ENCODE measurements around the gene CYTH1. TPM values are rescaled to one million over a fixed set of nuclear protein-coding genes. Genes with fewer than 3 reads are reported as not detected.

CYTH1 gene
- total RNA-seq, 1 experiment from 2014 or later = 34.3 TPM

GRCh38 chr17:78818932-78819331 is 36.9 kb upstream of the CYTH1 start:
- Histone ChIP-seq H3K36me3 (ENCODE audit: control insufficient read depth in 1 of 2, insufficient read depth in 2 of 2, low read length in 2 of 2) (peaks cover 74 to 91% of the 10 kb centered on the region in 2 experiments), H4K20me1 (ENCODE audit: insufficient read depth) (0 out of 2 replicates have a peak, but pooled peaks cover 4% of the 10 kb centered on the region), H3K27me3 (ENCODE audit: insufficient read depth, low read length) (no peaks in the 10 kb centered on the region), H3K9me2 (ENCODE audit: insufficient read depth) (no peaks in the 10 kb centered on the region), H2AFZ (ENCODE audit: low read depth, low read length, poor library complexity, severe bottlenecking) (no peak overlapping the region), H3K27ac (ENCODE audit: low read depth, low read length) (no peak overlapping the region), H3K4me2 (ENCODE audit: low read length) (no peak overlapping the region), H3K4me1 (ENCODE audit: control insufficient read depth in 1 of 2, insufficient read depth in 2 of 2, low read length in 2 of 2) (no peaks in the 10 kb centered on the region), H3K4me3 (replicated peaks in 1 of 2; ENCODE audit: low read depth in 1 of 2, low read length in 2 of 2) (no peak overlapping the region), H3K9ac (ENCODE audit: low read length) (no peak overlapping the region), H3K79me2 (ENCODE audit: insufficient read depth, low read length) (peaks cover 55% of the 10 kb centered on the region), H3K9me3 (ENCODE audit: control insufficient read depth in 1 of 2, insufficient read depth in 1 of 2, low read depth in 1 of 2, low read length in 2 of 2) (no peaks in the 10 kb centered on the region)
- BruUV-seq (replicated peaks) = no TSS peak
- TF ChIP-seq EGR1 (IDR thresholded peaks at IDR 0.05; ENCODE audit: low read depth) = no peak
- no peak for TF ChIP-seq YY1 (IDR thresholded peaks at IDR 0.05; ENCODE audit: extremely low read depth, insufficient replicate concordance, low read depth, low read length)
- TF ChIP-seq EZH2phosphoT487 (IDR thresholded peaks at IDR 0.05; ENCODE audit: borderline replicate concordance) = no peak
- no peak for TF ChIP-seq SIN3A (IDR thresholded peaks at IDR 0.05; ENCODE audit: low read depth)
- no peak for DNase-seq (ENCODE audit: low read depth, low spot score)
- intact Hi-C loops (cut with micrococcal nuclease) = no loop called here
- no peak for ATAC-seq
- ChIA-PET POLR2A (no interaction called here), RAD21 (ENCODE audit: low non-redundant PET in 1 of 2, low total read pairs in 2 of 2, uncharacterized antibody in 2 of 2, unreplicated experiment in 2 of 2) (no interaction called here), CTCF (no interaction called here)

GRCh38 chr17:78818152-78818846 is 36.2 kb upstream of the CYTH1 start:
- RAD21 ChIA-PET (ENCODE audit: low non-redundant PET in 1 of 2, low total read pairs in 2 of 2, uncharacterized antibody in 2 of 2, unreplicated experiment in 2 of 2) = no interaction called here
- H3K9ac ChIP-seq (ENCODE audit: low read length) = no peak overlapping the region
- H3K36me3 ChIP-seq (ENCODE audit: control insufficient read depth in 1 of 2, insufficient read depth in 2 of 2, low read length in 2 of 2) = peaks cover 76 to 91% of the 10 kb centered on the region in 2 experiments

More at GRCh38 chr17:78818152-78818846, 36.2 kb upstream of the CYTH1 start:
- H3K9me2 ChIP-seq (ENCODE audit: insufficient read depth) = no peaks in the 10 kb centered on the region
- H4K20me1 ChIP-seq (ENCODE audit: insufficient read depth) = 0 out of 2 replicates have a peak, but pooled peaks cover 8% of the 10 kb centered on the region
- ChIA-PET POLR2A (no interaction called here), CTCF (no interaction called here)
- H2AFZ ChIP-seq (ENCODE audit: low read depth, low read length, poor library complexity, severe bottlenecking) = no peak overlapping the region
- H3K79me2 ChIP-seq (ENCODE audit: insufficient read depth, low read length) = peaks cover 54% of the 10 kb centered on the region
- intact Hi-C loops (cut with micrococcal nuclease) = no loop called here
- no TSS peak for BruUV-seq (replicated peaks)
- H3K4me3 ChIP-seq (replicated peaks in 1 of 2; ENCODE audit: low read depth in 1 of 2, low read length in 2 of 2) = no peak overlapping the region
- no peak for TF ChIP-seq CTCF (IDR thresholded peaks at IDR 0.05 in 2 of 3, conservative IDR thresholded peaks at IDR 0.05 in 1 of 3; ENCODE audit: borderline replicate concordance in 1 of 3, insufficient read depth in 1 of 3, low read depth in 2 of 3, low read length in 2 of 3)
- TF ChIP-seq SRF (IDR thresholded peaks at IDR 0.05; ENCODE audit: low read depth) = no peak
- no peak for TF ChIP-seq EGR1 (IDR thresholded peaks at IDR 0.05; ENCODE audit: low read depth)
- no peak for TF ChIP-seq ATF3 (IDR thresholded peaks at IDR 0.05)
- no peak for TF ChIP-seq ELF1 (IDR thresholded peaks at IDR 0.05; ENCODE audit: borderline replicate concordance, low read depth)
- TF ChIP-seq EZH2 (IDR thresholded peaks at IDR 0.05) = no peak
- TF ChIP-seq TCF7L2 (IDR thresholded peaks at IDR 0.05; ENCODE audit: borderline replicate concordance, extremely low read depth, insufficient read depth, insufficient read length) = no peak
- no peak for TF ChIP-seq REST (IDR thresholded peaks at IDR 0.05; ENCODE audit: low read depth)
- no peak for TF ChIP-seq EZH2phosphoT487 (IDR thresholded peaks at IDR 0.05; ENCODE audit: borderline replicate concordance)
- no peak overlapping the region for H3K4me2 ChIP-seq (ENCODE audit: low read length)
- no peaks in the 10 kb centered on the region for H3K4me1 ChIP-seq (ENCODE audit: control insufficient read depth in 1 of 2, insufficient read depth in 2 of 2, low read length in 2 of 2)
- no peak overlapping the region for H3K27ac ChIP-seq (ENCODE audit: low read depth, low read length)
- no peaks in the 10 kb centered on the region for H3K9me3 ChIP-seq (ENCODE audit: control insufficient read depth in 1 of 2, insufficient read depth in 1 of 2, low read depth in 1 of 2, low read length in 2 of 2)
- no peaks in the 10 kb centered on the region for H3K27me3 ChIP-seq (ENCODE audit: insufficient read depth, low read length)
- ATAC-seq (no peak), DNase-seq (ENCODE audit: low read depth, low spot score) (no peak)

All from HCT116 (cell line).